Measurements from ENCODE around the gene CILP. TPM values are rescaled to one million over a fixed set of nuclear protein-coding genes. Genes with fewer than 3 reads are reported as not detected.
"Not testable (repeated sequence)": the region's sequence is repeated elsewhere in the genome, so short reads cannot be mapped to it uniquely, and the experiment has no call there.

Gene CILP
- total RNA-seq, 4 donors from 2014 or later = 7.8 to 209 (median 55.5) TPM

DNA sequence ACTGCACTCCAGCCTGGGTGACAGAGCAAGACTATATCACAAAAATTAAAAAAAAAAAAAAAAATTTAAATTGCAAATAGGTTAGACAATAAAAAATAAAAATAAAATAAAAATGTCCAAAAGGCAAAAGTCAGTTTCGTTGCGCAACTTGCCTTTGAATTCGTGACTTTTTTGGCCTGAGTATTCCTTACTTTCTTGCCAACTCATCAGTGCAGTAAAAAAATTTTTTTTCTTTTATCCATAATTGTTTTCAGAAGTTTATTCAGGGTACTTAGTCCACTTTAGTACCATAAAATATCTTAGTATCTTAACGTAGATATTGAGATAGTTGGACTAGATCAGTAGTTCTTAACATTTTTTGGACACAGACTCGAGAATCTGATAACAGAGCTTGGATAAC lies 22.4 kb upstream of the CILP start:
- Histone ChIP-seq H3K36me3 (peaks cover 0 to 4% (median 0%) of the 10 kb centered on the region in 3 donors), H3K27me3 (no peaks in the 10 kb centered on the region), H3K4me1 (peaks cover 0 to 14% (median 0%) of the 10 kb centered on the region in 4 donors), H3K9me3 (no peaks in the 10 kb centered on the region), H3K27ac (no peak overlapping the region), H3K4me3 (no peak overlapping the region)
- TF ChIP-seq POLR2A (IDR thresholded peaks at IDR 0.05) (no peak), CTCF (IDR thresholded peaks at IDR 0.05) (no peak), EP300 (IDR thresholded peaks at IDR 0.05) (no peak)
- DNase-seq (ENCODE audit: low spot score in 2 of 2) = no peak
- WGBS, 2 donors = 63 to 73% methylated on average over 5 of the region's 5 CpGs

GRCh38 chr15:65232520-65232919 lies 21.2 kb upstream of the CILP start:
- WGBS, 2 donors = 91 to 99% methylated on average over 3 of the region's 3 CpGs
- H3K4me3 ChIP-seq = no peak overlapping the region

GRCh38 chr15:65231306-65231705 lies 20.0 kb upstream of the CILP start:
- Histone ChIP-seq H3K9me3 (no peaks in the 10 kb centered on the region), H3K36me3 (peaks cover 0 to 4% (median 0%) of the 10 kb centered on the region in 3 donors), H3K4me3 (no peak overlapping the region), H3K4me1 (peaks cover 0 to 14% (median 0%) of the 10 kb centered on the region in 4 donors), H3K27me3 (no peaks in the 10 kb centered on the region), H3K27ac (no peak overlapping the region)
- TF ChIP-seq EP300 (IDR thresholded peaks at IDR 0.05) = no peak
- no peak for TF ChIP-seq CTCF (IDR thresholded peaks at IDR 0.05)
- no peak for TF ChIP-seq POLR2A (IDR thresholded peaks at IDR 0.05)
- WGBS, 2 donors = 84 to 87% methylated on average over 10 of the region's 10 CpGs
- DNase-seq (ENCODE audit: low spot score in 2 of 2) = no peak

More at GRCh38 chr15:65232520-65232919, 21.2 kb upstream of the CILP start:
- Histone ChIP-seq H3K4me1 (peaks cover 0 to 14% (median 0%) of the 10 kb centered on the region in 4 donors), H3K36me3 (peaks cover 0 to 4% (median 0%) of the 10 kb centered on the region in 3 donors), H3K9me3 (no peaks in the 10 kb centered on the region), H3K27ac (no peak overlapping the region), H3K27me3 (no peaks in the 10 kb centered on the region)
- DNase-seq (ENCODE audit: low spot score in 2 of 2) = no peak
- no peak for TF ChIP-seq EP300 (IDR thresholded peaks at IDR 0.05)
- TF ChIP-seq POLR2A (IDR thresholded peaks at IDR 0.05) = no peak
- no peak for TF ChIP-seq CTCF (IDR thresholded peaks at IDR 0.05)

DNA sequence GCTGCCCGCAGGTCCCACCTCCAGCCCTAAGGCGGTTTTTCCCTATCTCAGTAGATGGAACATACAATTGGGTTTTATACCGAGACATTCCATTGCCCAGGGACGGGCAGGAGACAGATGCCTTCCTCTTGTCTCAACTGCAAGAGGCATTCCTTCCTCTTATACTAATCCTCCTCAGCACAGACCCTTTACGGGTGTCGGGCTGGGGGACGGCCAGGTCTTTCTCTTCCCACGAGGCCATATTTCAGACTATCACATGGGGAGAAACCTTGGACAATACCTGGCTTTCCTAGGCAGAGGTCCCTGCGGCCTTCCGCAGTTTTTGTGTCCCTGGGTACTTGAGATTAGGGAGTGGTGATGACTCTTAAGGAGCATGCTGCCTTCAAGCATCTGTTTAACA lies 15.6 kb upstream of the CILP start:
- 74% methylated on average over 4 of the region's 10 CpGs; no CpG with 5 or more reads in 1 of the 2 donors for WGBS, 2 donors
- not testable (repeated sequence) for H3K4me3 ChIP-seq; H3K27me3 ChIP-seq; H3K4me1 ChIP-seq; H3K36me3 ChIP-seq; DNase-seq (ENCODE audit: low spot score in 2 of 2); H3K27ac ChIP-seq; H3K9me3 ChIP-seq

- DNase-seq (ENCODE audit: low spot score in 2 of 2) = no peak
- Histone ChIP-seq H3K4me3 (no peak overlapping the region), H3K27ac (no peak overlapping the region), H3K36me3 (peaks cover 0 to 4% (median 0%) of the 10 kb centered on the region in 3 donors), H3K4me1 (no peaks in the 10 kb centered on the region), H3K9me3 (no peaks in the 10 kb centered on the region), H3K27me3 (no peaks in the 10 kb centered on the region)
- WGBS, 2 donors = 92 to 97% methylated on average over 2 to 3 of the region's 3 CpGs
- TF ChIP-seq EP300 (IDR thresholded peaks at IDR 0.05) = no peak
- no peak for TF ChIP-seq POLR2A (IDR thresholded peaks at IDR 0.05)
- TF ChIP-seq CTCF (IDR thresholded peaks at IDR 0.05) = no peak
Observed at GRCh38 chr15:65226221-65226620, 14.9 kb upstream of the CILP start.

- H3K9me3 ChIP-seq = no peaks in the 10 kb centered on the region
- H3K4me1 ChIP-seq = no peaks in the 10 kb centered on the region
- TF ChIP-seq EP300 (IDR thresholded peaks at IDR 0.05) = no peak
- TF ChIP-seq CTCF (IDR thresholded peaks at IDR 0.05) = no peak
- no peak for TF ChIP-seq POLR2A (IDR thresholded peaks at IDR 0.05)
- H3K27me3 ChIP-seq = no peaks in the 10 kb centered on the region
- 82 to 84% methylated on average over 6 of the region's 6 CpGs for WGBS, 2 donors
- DNase-seq (ENCODE audit: low spot score in 2 of 2) = no peak
- H3K36me3 ChIP-seq = no peaks in the 10 kb centered on the region
- H3K4me3 ChIP-seq = no peak overlapping the region
- H3K27ac ChIP-seq = no peak overlapping the region
Observed at GRCh38 chr15:65223996-65224395, 12.7 kb upstream of the CILP start.

Measured in tibial nerve (tissue), 4 donors.